K562 (cell line): Measurements from ENCODE around the gene C6orf15. TPM values are rescaled to one million over a fixed set of nuclear protein-coding genes. Genes with fewer than 3 reads are reported as not detected.

Experiments
- ATAC-seq: fragments of 200-7000 bp; cut with Tn5 transposase; 3 replicates; pipeline ENCODE4 v1.9.1; 2020; ENCODE audit warnings: moderate library complexity
- BruUV-seq: library from RNA; stranded (reverse); fragments of 400-500 nt; replicated peaks from 2 replicates; lab custom pipeline; 2021; lab: Mats Ljungman, UMichigan
- CTCF ChIA-PET: fragments of 300-600 bp; formaldehyde crosslinking; extraction: SDS; loops from one replicate; lab custom pipeline; 2021; ENCODE audit warnings: low intra/inter-chr PET ratio; lab: Yijun Ruan, JAX
- POLR2A ChIA-PET: fragments of 300-600, 350-650 bp; sonication (Branson Sonifier 250); formaldehyde crosslinking; extraction: SDS; loops from one replicate; lab custom pipeline; 2021; ENCODE audit warnings: antibody characterized with exemption, inconsistent platforms; lab: Yijun Ruan, JAX
- DNase-seq, 4 experiments: peaks; one replicate each; pipeline versions ENCODE4 v3.0.0 to v3.0.0-alpha.2; 2011 to 2018; ENCODE audit warnings: low spot score in 3 of 4, mixed read lengths in 3 of 4; ENCODE audit errors: extremely low read depth in 1 of 4
- FAIRE-seq: peaks from 2 replicates; lab custom pipeline; 2011; peaks lifted over from hg19 to GRCh38; lab: Jason Lieb, UNC
- H2AFZ ChIP-seq: 2 replicates; pipeline ENCODE4 v1.6.0; 2011; ENCODE audit warnings: low read depth, low read length, control low read depth, inconsistent platforms
- H3K27ac ChIP-seq: fragments of 200-600 bp; 3 replicates; pipeline ENCODE4 v1.8.0; 2011; ENCODE audit warnings: low read depth, mild to moderate bottlenecking, control low read depth, inconsistent platforms, low read length, moderate library complexity, mixed read lengths; ENCODE audit errors: extremely low read depth
- H3K27me3 ChIP-seq, 2 experiments: fragments of 300-600 bp in 1 of 2; 2 replicates in 1 of 2; 3 replicates in 1 of 2; pipeline versions ENCODE4 v1.6.0 to v1.8.0; 2011; ENCODE audit warnings: inconsistent platforms in 2 of 2, low read length in 2 of 2, mild to moderate bottlenecking in 1 of 2, mixed read lengths in 1 of 2, moderate library complexity in 1 of 2; ENCODE audit not compliant: control insufficient read depth in 2 of 2, insufficient read depth in 2 of 2
- H3K36me3 ChIP-seq: fragments of 300-600 bp; 3 replicates; pipeline ENCODE4 v1.8.0; 2011; ENCODE audit warnings: mild to moderate bottlenecking, low read length, inconsistent platforms; ENCODE audit not compliant: control insufficient read depth, insufficient read depth
- H3K4me1 ChIP-seq, 2 experiments: fragments of 200-600 bp in 1 of 2; replicated peaks in 1 of 2; 2 replicates in 1 of 2; 3 replicates in 1 of 2; pipeline versions ENCODE4 v1.5.1 to v1.8.0; 2011; ENCODE audit warnings: inconsistent platforms in 2 of 2, low read length in 2 of 2, mild to moderate bottlenecking in 1 of 2, mixed read lengths in 1 of 2, moderate library complexity in 1 of 2; ENCODE audit not compliant: control insufficient read depth in 2 of 2, insufficient read depth in 2 of 2
- H3K4me2 ChIP-seq: 2 replicates; pipeline ENCODE4 v1.6.1; 2011; ENCODE audit warnings: low read length, control low read depth, inconsistent platforms, mixed read lengths; ENCODE audit not compliant: insufficient read depth
- H3K4me3 ChIP-seq: fragments of 200-600 bp; sonication (generic), shearing (Covaris generic); 2 replicates; pipeline ENCODE4 v1.5.1; 2016; ENCODE audit warnings: control low read depth, inconsistent platforms
- H3K79me2 ChIP-seq: fragments of 200-600 bp; 3 replicates; pipeline ENCODE4 v1.8.0; 2011; ENCODE audit warnings: low read length, inconsistent platforms; ENCODE audit not compliant: control insufficient read depth, insufficient read depth
- H3K9ac ChIP-seq, 2 experiments: 2 replicates each; pipeline versions ENCODE4 v1.6.0 to v1.6.1; 2011; ENCODE audit warnings: low read depth in 2 of 2, low read length in 2 of 2, control low read depth in 1 of 2, inconsistent platforms in 1 of 2, mild to moderate bottlenecking in 1 of 2, mixed read lengths in 1 of 2; ENCODE audit not compliant: insufficient read depth in 1 of 2
- H3K9me1 ChIP-seq: one replicate; pipeline ENCODE4 v1.6.0; 2011; ENCODE audit warnings: inconsistent platforms, mild to moderate bottlenecking, low read length, moderate library complexity; ENCODE audit not compliant: control insufficient read depth, insufficient read depth
- H3K9me3 ChIP-seq: replicated peaks from 2 replicates; pipeline ENCODE4 v1.5.1; 2011; ENCODE audit warnings: low read depth, low read length, inconsistent platforms; ENCODE audit not compliant: control insufficient read depth, insufficient read depth
- H4K20me1 ChIP-seq: replicated peaks from 2 replicates; pipeline ENCODE4 v1.6.1; 2011; ENCODE audit warnings: low read length, inconsistent platforms, mixed read lengths; ENCODE audit not compliant: control insufficient read depth, insufficient read depth
- RUNX1 ChIP-seq: sonication (generic); IDR thresholded peaks from 2 replicates; pipeline ENCODE4 v1.6.1; 2016; ENCODE audit warnings: antibody characterized with exemption, low read depth
- SMAD1 ChIP-seq: fragments of 150-350 bp; IDR thresholded peaks from 2 replicates; pipeline ENCODE4 v1.6.1; 2014; ENCODE audit warnings: low read length, low read depth; ENCODE audit not compliant: partially characterized antibody
- ZNF282 ChIP-seq: sonication (generic); formaldehyde crosslinking; IDR thresholded peaks from 2 replicates; pipeline ENCODE4 v1.8.1; 2023; ENCODE audit warnings: missing genetic modification reagents
- WGBS: fragments of 100-300 bp; shearing (Covaris generic); methylation state at CpG from one replicate; pipeline ENCODE4 v1.1.6; 2016; ENCODE audit warnings: low coverage, mixed read lengths; ENCODE audit not compliant: insufficient coverage; ENCODE audit errors: missing lambda C conversion rate; 5-methylcytosine and 5-hydroxymethylcytosine counted together
- in situ Hi-C: fragments of 300-500 bp; cut with MboI; formaldehyde crosslinking; loops from 4 replicates; pipeline ENCODE4 v1.15.0; 2018; ENCODE audit warnings: inconsistent platforms, mixed read lengths
- intact Hi-C: fragments of 100-400 bp; cut with micrococcal nuclease; formaldehyde crosslinking; loops from 2 replicates; pipeline ENCODE4 v1.14.2; 2022
- polyA plus RNA-seq, 8 experiments: library from polyadenylated mRNA; depleted of rRNA in 4 of 8; stranded (reverse) in 5 of 8; unstranded in 3 of 8; fragments of >200 nt; fragmentation: Nextera tagmentation in 2 of 8; fragmentation: Illumina TruSeq in 1 of 8; extraction: Ambion mirVana in 2 of 8; extraction: Trizol in 1 of 8; gene quantifications; 2 replicates each; pipeline versions ENCODE4 v1.2.1 to v1.2.3, GENCODE V29; 2011 to 2014; ENCODE audit warnings: inconsistent platforms in 1 of 8, missing spikeins in 1 of 8
- total RNA-seq, 7 experiments: library from RNA; depleted of rRNA in 6 of 7; stranded (reverse); fragments of >200 nt in 6 of 7; fragmentation: Illumina TruSeq in 2 of 7; extraction: Trizol in 2 of 7; gene quantifications; 2 replicates each; pipeline versions ENCODE4 v1.2.1 to v1.2.3, GENCODE V29; 2011 to 2021; ENCODE audit warnings: low replicate concordance in 1 of 7
- TF ChIP-seq, protein P1 (sequence below): sonication (generic); formaldehyde crosslinking; IDR thresholded peaks from 2 replicates; pipeline ENCODE4 v1.8.1; 2023; ENCODE audit warnings: mild to moderate bottlenecking, missing genetic modification reagents

C6orf15 gene
- total and polyA plus RNA-seq, 9 of the 15 experiments (the other 6 are each of a cell fraction or from before 2014, with no cell fraction given): not detected

DNA sequence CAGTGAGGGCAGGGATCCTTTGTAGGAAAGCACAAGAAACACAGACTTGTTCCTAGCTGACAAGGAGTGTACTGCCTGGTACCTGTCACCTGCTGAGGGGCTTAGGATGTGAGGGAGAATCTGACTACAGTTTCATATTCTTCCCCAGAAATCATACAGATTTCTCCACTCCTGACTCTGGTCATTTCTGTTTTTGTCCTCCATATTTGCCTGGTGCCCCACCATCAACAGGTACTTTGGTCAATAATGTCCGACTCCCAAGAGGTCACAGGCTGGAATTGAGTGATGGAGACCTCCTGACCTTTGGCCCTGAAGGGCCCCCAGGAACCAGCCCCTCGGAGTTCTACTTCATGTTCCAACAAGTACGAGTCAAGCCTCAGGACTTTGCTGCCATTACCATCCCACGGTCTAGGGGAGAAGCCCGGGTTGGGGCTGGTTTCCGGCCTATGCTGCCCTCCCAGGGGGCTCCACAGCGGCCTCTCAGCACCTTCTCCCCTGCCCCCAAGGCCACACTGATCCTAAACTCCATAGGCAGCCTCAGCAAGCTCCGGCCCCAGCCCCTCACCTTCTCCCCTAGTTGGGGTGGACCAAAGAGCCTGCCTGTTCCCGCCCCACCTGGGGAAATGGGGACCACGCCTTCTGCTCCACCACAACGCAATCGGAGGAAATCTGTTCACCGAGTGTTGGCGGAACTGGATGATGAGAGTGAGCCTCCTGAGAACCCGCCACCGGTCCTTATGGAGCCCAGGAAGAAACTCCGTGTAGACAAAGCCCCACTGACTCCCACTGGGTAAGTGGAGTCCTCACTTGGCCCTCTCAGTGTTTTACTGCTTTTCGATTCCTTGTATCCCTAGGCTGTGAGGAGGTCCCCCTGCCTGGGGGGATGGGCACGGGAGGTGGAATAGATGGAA, 49.1 kb upstream of the C6orf15 start:
- intact Hi-C loops: no loop called here

More for the DNA sequence above, 49.1 kb upstream of the C6orf15 start:
- Histone ChIP-seq H4K20me1 (no peaks in the 10 kb centered on the region; the same call in 1 of the 2 replicates), H3K4me3 (no peak overlapping the region), H3K36me3 (peaks cover 24% of the 10 kb centered on the region; the same call in 2 of the 3 replicates), H3K79me2 (peaks cover 24% of the 10 kb centered on the region; the same call in 2 of the 3 replicates), H3K4me2 (no peak overlapping the region), H3K27ac (no peak overlapping the region), H3K9me3 (no peaks in the 10 kb centered on the region), H3K4me1 (peaks cover 17 to 27% of the 10 kb centered on the region in 2 experiments; a peak in 4 of 5 replicates), H2AFZ (no peak overlapping the region), H3K27me3 (no peaks in the 10 kb centered on the region), H3K9ac (no peak overlapping the region; a peak in 1 of 4 replicates), H3K9me1 (no peaks in the 10 kb centered on the region)
- FAIRE-seq (no peak), DNase-seq (no peak), ATAC-seq (no peak)
- POLR2A ChIA-PET: interaction anchor here (0.7 to 1.1 kb wide), 2 partner anchors 11 to 15 kb away, joined by 3 to 5 read pairs; no protein-coding TSS in a partner anchor
- in situ Hi-C loops: no loop called here
- no TSS peak for BruUV-seq
- no peak for TF ChIP-seq SMAD1
- TF ChIP-seq ZNF282 (CRISPR knock-in tag): no peak
- TF ChIP-seq, protein P1, sequence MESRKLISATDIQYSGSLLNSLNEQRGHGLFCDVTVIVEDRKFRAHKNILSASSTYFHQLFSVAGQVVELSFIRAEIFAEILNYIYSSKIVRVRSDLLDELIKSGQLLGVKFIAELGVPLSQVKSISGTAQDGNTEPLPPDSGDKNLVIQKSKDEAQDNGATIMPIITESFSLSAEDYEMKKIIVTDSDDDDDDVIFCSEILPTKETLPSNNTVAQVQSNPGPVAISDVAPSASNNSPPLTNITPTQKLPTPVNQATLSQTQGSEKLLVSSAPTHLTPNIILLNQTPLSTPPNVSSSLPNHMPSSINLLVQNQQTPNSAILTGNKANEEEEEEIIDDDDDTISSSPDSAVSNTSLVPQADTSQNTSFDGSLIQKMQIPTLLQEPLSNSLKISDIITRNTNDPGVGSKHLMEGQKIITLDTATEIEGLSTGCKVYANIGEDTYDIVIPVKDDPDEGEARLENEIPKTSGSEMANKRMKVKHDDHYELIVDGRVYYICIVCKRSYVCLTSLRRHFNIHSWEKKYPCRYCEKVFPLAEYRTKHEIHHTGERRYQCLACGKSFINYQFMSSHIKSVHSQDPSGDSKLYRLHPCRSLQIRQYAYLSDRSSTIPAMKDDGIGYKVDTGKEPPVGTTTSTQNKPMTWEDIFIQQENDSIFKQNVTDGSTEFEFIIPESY (CRISPR knock-in tag): peak; percentile 64; the same call in 1 of the 2 replicates
- no peak for TF ChIP-seq RUNX1
- WGBS: 88% methylated on average over 19 of the region's 19 CpGs
- CTCF ChIA-PET: no interaction called here
